ENCODE data around the gene TALDO1. TPM values are rescaled to one million over a fixed set of nuclear protein-coding genes. Genes with fewer than 3 reads are reported as not detected.

Gene TALDO1
- total and polyA plus RNA-seq, 2 of the 8 experiments (the other 6 are each of a cell fraction or from before 2014, with no cell fraction given), result 265 to 308 TPM

DNA sequence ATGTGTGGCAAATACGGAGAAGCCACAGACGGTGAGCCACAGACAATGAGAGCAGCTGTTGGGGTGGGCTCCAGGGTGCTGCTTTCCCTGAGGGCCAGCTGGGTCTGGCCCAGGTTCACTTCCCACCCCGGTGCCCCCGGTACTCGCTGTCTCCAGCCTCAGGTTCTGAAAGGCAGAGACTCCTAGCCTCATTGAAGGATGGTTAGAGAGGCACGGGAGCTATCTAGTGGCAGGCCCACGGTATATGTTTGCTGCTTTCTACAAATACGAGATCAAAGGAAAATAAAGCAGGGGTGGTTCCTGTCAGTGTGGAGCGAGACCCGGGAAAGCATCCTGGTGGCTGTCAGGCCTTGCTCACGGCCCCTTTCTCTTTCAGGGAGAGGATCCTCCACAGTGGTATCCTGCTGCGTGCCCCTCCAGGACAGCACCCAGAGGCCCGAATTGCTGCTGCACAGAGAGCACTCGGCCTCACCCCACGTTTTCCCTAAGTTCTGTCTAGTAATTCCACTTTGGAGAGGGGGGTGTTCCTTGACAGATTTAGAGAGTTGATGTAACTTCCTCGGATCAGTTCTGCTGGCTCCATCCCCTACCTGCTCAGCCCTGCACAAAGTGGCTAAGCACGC is 48.7 kb upstream of the TALDO1 start (continued):
- TF ChIP-seq, protein P1, sequence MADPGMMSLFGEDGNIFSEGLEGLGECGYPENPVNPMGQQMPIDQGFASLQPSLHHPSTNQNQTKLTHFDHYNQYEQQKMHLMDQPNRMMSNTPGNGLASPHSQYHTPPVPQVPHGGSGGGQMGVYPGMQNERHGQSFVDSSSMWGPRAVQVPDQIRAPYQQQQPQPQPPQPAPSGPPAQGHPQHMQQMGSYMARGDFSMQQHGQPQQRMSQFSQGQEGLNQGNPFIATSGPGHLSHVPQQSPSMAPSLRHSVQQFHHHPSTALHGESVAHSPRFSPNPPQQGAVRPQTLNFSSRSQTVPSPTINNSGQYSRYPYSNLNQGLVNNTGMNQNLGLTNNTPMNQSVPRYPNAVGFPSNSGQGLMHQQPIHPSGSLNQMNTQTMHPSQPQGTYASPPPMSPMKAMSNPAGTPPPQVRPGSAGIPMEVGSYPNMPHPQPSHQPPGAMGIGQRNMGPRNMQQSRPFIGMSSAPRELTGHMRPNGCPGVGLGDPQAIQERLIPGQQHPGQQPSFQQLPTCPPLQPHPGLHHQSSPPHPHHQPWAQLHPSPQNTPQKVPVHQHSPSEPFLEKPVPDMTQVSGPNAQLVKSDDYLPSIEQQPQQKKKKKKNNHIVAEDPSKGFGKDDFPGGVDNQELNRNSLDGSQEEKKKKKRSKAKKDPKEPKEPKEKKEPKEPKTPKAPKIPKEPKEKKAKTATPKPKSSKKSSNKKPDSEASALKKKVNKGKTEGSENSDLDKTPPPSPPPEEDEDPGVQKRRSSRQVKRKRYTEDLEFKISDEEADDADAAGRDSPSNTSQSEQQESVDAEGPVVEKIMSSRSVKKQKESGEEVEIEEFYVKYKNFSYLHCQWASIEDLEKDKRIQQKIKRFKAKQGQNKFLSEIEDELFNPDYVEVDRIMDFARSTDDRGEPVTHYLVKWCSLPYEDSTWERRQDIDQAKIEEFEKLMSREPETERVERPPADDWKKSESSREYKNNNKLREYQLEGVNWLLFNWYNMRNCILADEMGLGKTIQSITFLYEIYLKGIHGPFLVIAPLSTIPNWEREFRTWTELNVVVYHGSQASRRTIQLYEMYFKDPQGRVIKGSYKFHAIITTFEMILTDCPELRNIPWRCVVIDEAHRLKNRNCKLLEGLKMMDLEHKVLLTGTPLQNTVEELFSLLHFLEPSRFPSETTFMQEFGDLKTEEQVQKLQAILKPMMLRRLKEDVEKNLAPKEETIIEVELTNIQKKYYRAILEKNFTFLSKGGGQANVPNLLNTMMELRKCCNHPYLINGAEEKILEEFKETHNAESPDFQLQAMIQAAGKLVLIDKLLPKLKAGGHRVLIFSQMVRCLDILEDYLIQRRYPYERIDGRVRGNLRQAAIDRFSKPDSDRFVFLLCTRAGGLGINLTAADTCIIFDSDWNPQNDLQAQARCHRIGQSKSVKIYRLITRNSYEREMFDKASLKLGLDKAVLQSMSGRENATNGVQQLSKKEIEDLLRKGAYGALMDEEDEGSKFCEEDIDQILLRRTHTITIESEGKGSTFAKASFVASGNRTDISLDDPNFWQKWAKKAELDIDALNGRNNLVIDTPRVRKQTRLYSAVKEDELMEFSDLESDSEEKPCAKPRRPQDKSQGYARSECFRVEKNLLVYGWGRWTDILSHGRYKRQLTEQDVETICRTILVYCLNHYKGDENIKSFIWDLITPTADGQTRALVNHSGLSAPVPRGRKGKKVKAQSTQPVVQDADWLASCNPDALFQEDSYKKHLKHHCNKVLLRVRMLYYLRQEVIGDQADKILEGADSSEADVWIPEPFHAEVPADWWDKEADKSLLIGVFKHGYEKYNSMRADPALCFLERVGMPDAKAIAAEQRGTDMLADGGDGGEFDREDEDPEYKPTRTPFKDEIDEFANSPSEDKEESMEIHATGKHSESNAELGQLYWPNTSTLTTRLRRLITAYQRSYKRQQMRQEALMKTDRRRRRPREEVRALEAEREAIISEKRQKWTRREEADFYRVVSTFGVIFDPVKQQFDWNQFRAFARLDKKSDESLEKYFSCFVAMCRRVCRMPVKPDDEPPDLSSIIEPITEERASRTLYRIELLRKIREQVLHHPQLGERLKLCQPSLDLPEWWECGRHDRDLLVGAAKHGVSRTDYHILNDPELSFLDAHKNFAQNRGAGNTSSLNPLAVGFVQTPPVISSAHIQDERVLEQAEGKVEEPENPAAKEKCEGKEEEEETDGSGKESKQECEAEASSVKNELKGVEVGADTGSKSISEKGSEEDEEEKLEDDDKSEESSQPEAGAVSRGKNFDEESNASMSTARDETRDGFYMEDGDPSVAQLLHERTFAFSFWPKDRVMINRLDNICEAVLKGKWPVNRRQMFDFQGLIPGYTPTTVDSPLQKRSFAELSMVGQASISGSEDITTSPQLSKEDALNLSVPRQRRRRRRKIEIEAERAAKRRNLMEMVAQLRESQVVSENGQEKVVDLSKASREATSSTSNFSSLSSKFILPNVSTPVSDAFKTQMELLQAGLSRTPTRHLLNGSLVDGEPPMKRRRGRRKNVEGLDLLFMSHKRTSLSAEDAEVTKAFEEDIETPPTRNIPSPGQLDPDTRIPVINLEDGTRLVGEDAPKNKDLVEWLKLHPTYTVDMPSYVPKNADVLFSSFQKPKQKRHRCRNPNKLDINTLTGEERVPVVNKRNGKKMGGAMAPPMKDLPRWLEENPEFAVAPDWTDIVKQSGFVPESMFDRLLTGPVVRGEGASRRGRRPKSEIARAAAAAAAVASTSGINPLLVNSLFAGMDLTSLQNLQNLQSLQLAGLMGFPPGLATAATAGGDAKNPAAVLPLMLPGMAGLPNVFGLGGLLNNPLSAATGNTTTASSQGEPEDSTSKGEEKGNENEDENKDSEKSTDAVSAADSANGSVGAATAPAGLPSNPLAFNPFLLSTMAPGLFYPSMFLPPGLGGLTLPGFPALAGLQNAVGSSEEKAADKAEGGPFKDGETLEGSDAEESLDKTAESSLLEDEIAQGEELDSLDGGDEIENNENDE (IDR thresholded peaks at IDR 0.05; ENCODE audit: insufficient replicate concordance, low read length), result no peak
- TF ChIP-seq POU5F1 (IDR thresholded peaks at IDR 0.05; ENCODE audit: low read depth, low read length), result no peak
- no peak for TF ChIP-seq EZH2 (IDR thresholded peaks at IDR 0.05; ENCODE audit: low read depth, low read length, severe bottlenecking)
- no peak for TF ChIP-seq GABPA (IDR thresholded peaks at IDR 0.05; ENCODE audit: borderline replicate concordance, insufficient read depth, low read length)
- TF ChIP-seq, protein P2, sequence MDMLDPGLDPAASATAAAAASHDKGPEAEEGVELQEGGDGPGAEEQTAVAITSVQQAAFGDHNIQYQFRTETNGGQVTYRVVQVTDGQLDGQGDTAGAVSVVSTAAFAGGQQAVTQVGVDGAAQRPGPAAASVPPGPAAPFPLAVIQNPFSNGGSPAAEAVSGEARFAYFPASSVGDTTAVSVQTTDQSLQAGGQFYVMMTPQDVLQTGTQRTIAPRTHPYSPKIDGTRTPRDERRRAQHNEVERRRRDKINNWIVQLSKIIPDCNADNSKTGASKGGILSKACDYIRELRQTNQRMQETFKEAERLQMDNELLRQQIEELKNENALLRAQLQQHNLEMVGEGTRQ (IDR thresholded peaks at IDR 0.05; ENCODE audit: low read length), result no peak

Data from H1 (cell line).